Islet of Langerhans (tissue), 1 donor: ENCODE results near the gene DLG2.

Experiments used
- FAIRE-seq: peaks from one replicate; lab custom pipeline; 2011; peaks lifted over from hg19 to GRCh38; lab: Jason Lieb, UNC

DLG2 gene

GRCh38 chr11:83978942-83979341, 1648.2 kb downstream of the DLG2 start:
- FAIRE-seq = no peak

- FAIRE-seq = no peak
Measured at GRCh38 chr11:83976086-83976485, 1651.1 kb downstream of the DLG2 start.

GRCh38 chr11:83972536-83972935, 1654.6 kb downstream of the DLG2 start:
- FAIRE-seq = no peak

- no peak for FAIRE-seq
Measured at GRCh38 chr11:83971063-83971462, 1656.1 kb downstream of the DLG2 start.

- no peak for FAIRE-seq
Measured at GRCh38 chr11:83970061-83970671, 1657.0 kb downstream of the DLG2 start.

GRCh38 chr11:83957038-83957900, 1669.9 kb downstream of the DLG2 start:
- no peak for FAIRE-seq

- FAIRE-seq = no peak
Measured at GRCh38 chr11:83956119-83956697, 1670.9 kb downstream of the DLG2 start.

GRCh38 chr11:83954780-83955179, 1672.4 kb downstream of the DLG2 start:
- FAIRE-seq = no peak

- no peak for FAIRE-seq
Measured at GRCh38 chr11:83951521-83951920, 1675.6 kb downstream of the DLG2 start.

GRCh38 chr11:83948200-83948599, 1678.9 kb downstream of the DLG2 start:
- no peak for FAIRE-seq

- FAIRE-seq = no peak
Measured at GRCh38 chr11:83945976-83946375, 1681.2 kb downstream of the DLG2 start.

- no peak for FAIRE-seq
Measured at GRCh38 chr11:83941050-83941449, 1686.1 kb downstream of the DLG2 start.

GRCh38 chr11:83938148-83938547, 1689.0 kb downstream of the DLG2 start:
- no peak for FAIRE-seq

- no peak for FAIRE-seq
Measured at GRCh38 chr11:83933008-83933407, 1694.1 kb downstream of the DLG2 start.

GRCh38 chr11:83927422-83927821, 1699.7 kb downstream of the DLG2 start:
- FAIRE-seq = no peak

- no peak for FAIRE-seq
Measured at GRCh38 chr11:83924795-83925542, 1702.2 kb downstream of the DLG2 start.

GRCh38 chr11:83923961-83924360, 1703.2 kb downstream of the DLG2 start:
- no peak for FAIRE-seq

GRCh38 chr11:83922953-83923352, 1704.2 kb downstream of the DLG2 start:
- FAIRE-seq = no peak

GRCh38 chr11:83922318-83922717, 1704.8 kb downstream of the DLG2 start:
- no peak for FAIRE-seq

GRCh38 chr11:83921447-83922192, 1705.5 kb downstream of the DLG2 start:
- no peak for FAIRE-seq

- FAIRE-seq = no peak
Measured at GRCh38 chr11:83918476-83918875, 1708.7 kb downstream of the DLG2 start.

GRCh38 chr11:83914995-83915394, 1712.1 kb downstream of the DLG2 start:
- no peak for FAIRE-seq
